ENCODE measurements around the gene FAM171A1.

Gene FAM171A1

GRCh38 chr10:15255961-15256360, 115.1 kb downstream of the FAM171A1 start:
- WGBS = 58% methylated on average over 6 of the region's 6 CpGs
- Histone ChIP-seq H3K9ac (ENCODE audit: low read depth, low read length) (no peak overlapping the region), H3K9me3 (ENCODE audit: insufficient read depth, low read depth, low read length) (no peaks in the 10 kb centered on the region), H3K27me3 (ENCODE audit: insufficient read depth, low read length) (no peaks in the 10 kb centered on the region), H3K4me1 (ENCODE audit: insufficient read depth, low read length) (peaks cover 16% of the 10 kb centered on the region), H3K27ac (ENCODE audit: low read depth, low read length) (no peak overlapping the region), H3K36me3 (ENCODE audit: insufficient read depth, low read length) (no peaks in the 10 kb centered on the region), H3K4me3 (ENCODE audit: low read length) (no peak overlapping the region)

- H3K4me3 ChIP-seq (ENCODE audit: low read length) = no peak overlapping the region
Measured at GRCh38 chr10:15254808-15255648, 116.1 kb downstream of the FAM171A1 start.

GRCh38 chr10:15253951-15254807, 116.9 kb downstream of the FAM171A1 start:
- no peaks in the 10 kb centered on the region for H3K9me3 ChIP-seq (ENCODE audit: insufficient read depth, low read depth, low read length)
- H3K27ac ChIP-seq (ENCODE audit: low read depth, low read length) = peak overlapping the region; percentile 38; the same call in 1 of the 2 replicates
- no peaks in the 10 kb centered on the region for H3K36me3 ChIP-seq (ENCODE audit: insufficient read depth, low read length)
- H3K4me1 ChIP-seq (ENCODE audit: insufficient read depth, low read length) = peaks cover 16% of the 10 kb centered on the region
- no peaks in the 10 kb centered on the region for H3K27me3 ChIP-seq (ENCODE audit: insufficient read depth, low read length)
- no peak overlapping the region for H3K4me3 ChIP-seq (ENCODE audit: low read length)
- WGBS = 66% methylated on average over 13 of the region's 16 CpGs
- H3K9ac ChIP-seq (ENCODE audit: low read depth, low read length) = no peak overlapping the region

More at GRCh38 chr10:15254808-15255648, 116.1 kb downstream of the FAM171A1 start:
- Histone ChIP-seq H3K9me3 (ENCODE audit: insufficient read depth, low read depth, low read length) (no peaks in the 10 kb centered on the region), H3K27me3 (ENCODE audit: insufficient read depth, low read length) (no peaks in the 10 kb centered on the region), H3K27ac (ENCODE audit: low read depth, low read length) (peak overlapping the region; percentile 38; the same call in 1 of the 2 replicates), H3K4me1 (ENCODE audit: insufficient read depth, low read length) (peaks cover 16% of the 10 kb centered on the region), H3K9ac (ENCODE audit: low read depth, low read length) (no peak overlapping the region), H3K36me3 (ENCODE audit: insufficient read depth, low read length) (no peaks in the 10 kb centered on the region)
- 37% methylated on average over 9 of the region's 10 CpGs for WGBS

GRCh38 chr10:15252396-15252795, 118.7 kb downstream of the FAM171A1 start:
- H3K4me1 ChIP-seq (ENCODE audit: insufficient read depth, low read length) = peaks cover 16% of the 10 kb centered on the region
- H3K27me3 ChIP-seq (ENCODE audit: insufficient read depth, low read length) = no peaks in the 10 kb centered on the region
- H3K4me3 ChIP-seq (ENCODE audit: low read length) = no peak overlapping the region
- no peak overlapping the region for H3K27ac ChIP-seq (ENCODE audit: low read depth, low read length)
- no peak overlapping the region for H3K9ac ChIP-seq (ENCODE audit: low read depth, low read length)
- no peaks in the 10 kb centered on the region for H3K9me3 ChIP-seq (ENCODE audit: insufficient read depth, low read depth, low read length)
- H3K36me3 ChIP-seq (ENCODE audit: insufficient read depth, low read length) = no peaks in the 10 kb centered on the region; the same call in 1 of the 2 replicates
- WGBS = 94% methylated on average over 11 of the region's 11 CpGs

GRCh38 chr10:15251791-15252380, 119.2 kb downstream of the FAM171A1 start:
- Histone ChIP-seq H3K9me3 (ENCODE audit: insufficient read depth, low read depth, low read length) (no peaks in the 10 kb centered on the region), H3K27me3 (ENCODE audit: insufficient read depth, low read length) (no peaks in the 10 kb centered on the region), H3K4me1 (ENCODE audit: insufficient read depth, low read length) (peaks cover 16% of the 10 kb centered on the region), H3K36me3 (ENCODE audit: insufficient read depth, low read length) (no peaks in the 10 kb centered on the region; the same call in 1 of the 2 replicates), H3K9ac (ENCODE audit: low read depth, low read length) (no peak overlapping the region), H3K4me3 (ENCODE audit: low read length) (no peak overlapping the region), H3K27ac (ENCODE audit: low read depth, low read length) (no peak overlapping the region)
- WGBS = 92% methylated on average over 11 of the region's 11 CpGs

GRCh38 chr10:15245530-15245929, 125.6 kb downstream of the FAM171A1 start:
- no peaks in the 10 kb centered on the region for H3K27me3 ChIP-seq (ENCODE audit: insufficient read depth, low read length)
- no peak overlapping the region for H3K27ac ChIP-seq (ENCODE audit: low read depth, low read length)
- 81% methylated on average over 3 of the region's 3 CpGs for WGBS
- no peaks in the 10 kb centered on the region for H3K4me1 ChIP-seq (ENCODE audit: insufficient read depth, low read length)
- no peaks in the 10 kb centered on the region; the same call in 1 of the 2 replicates for H3K36me3 ChIP-seq (ENCODE audit: insufficient read depth, low read length)
- H3K9ac ChIP-seq (ENCODE audit: low read depth, low read length) = no peak overlapping the region
- no peaks in the 10 kb centered on the region for H3K9me3 ChIP-seq (ENCODE audit: insufficient read depth, low read depth, low read length)
- no peak overlapping the region for H3K4me3 ChIP-seq (ENCODE audit: low read length)

- Histone ChIP-seq H3K9me3 (ENCODE audit: insufficient read depth, low read depth, low read length) (no peaks in the 10 kb centered on the region), H3K27ac (ENCODE audit: low read depth, low read length) (no peak overlapping the region), H3K4me1 (ENCODE audit: insufficient read depth, low read length) (no peaks in the 10 kb centered on the region), H3K36me3 (ENCODE audit: insufficient read depth, low read length) (no peaks in the 10 kb centered on the region; the same call in 1 of the 2 replicates), H3K4me3 (ENCODE audit: low read length) (no peak overlapping the region), H3K27me3 (ENCODE audit: insufficient read depth, low read length) (no peaks in the 10 kb centered on the region), H3K9ac (ENCODE audit: low read depth, low read length) (no peak overlapping the region)
- 96% methylated on average over 12 of the region's 12 CpGs for WGBS
Measured at GRCh38 chr10:15244635-15245197, 126.4 kb downstream of the FAM171A1 start.

- H3K27me3 ChIP-seq (ENCODE audit: insufficient read depth, low read length) = no peaks in the 10 kb centered on the region
- 93% methylated on average over 12 of the region's 12 CpGs for WGBS
- H3K4me3 ChIP-seq (ENCODE audit: low read length) = no peak overlapping the region
- no peak overlapping the region for H3K9ac ChIP-seq (ENCODE audit: low read depth, low read length)
- H3K4me1 ChIP-seq (ENCODE audit: insufficient read depth, low read length) = no peaks in the 10 kb centered on the region
- H3K27ac ChIP-seq (ENCODE audit: low read depth, low read length) = no peak overlapping the region
- no peaks in the 10 kb centered on the region for H3K36me3 ChIP-seq (ENCODE audit: insufficient read depth, low read length)
- H3K9me3 ChIP-seq (ENCODE audit: insufficient read depth, low read depth, low read length) = no peaks in the 10 kb centered on the region
Measured at GRCh38 chr10:15242261-15242840, 128.7 kb downstream of the FAM171A1 start.

GRCh38 chr10:15241306-15241705, 129.8 kb downstream of the FAM171A1 start:
- Histone ChIP-seq H3K4me1 (ENCODE audit: insufficient read depth, low read length) (no peaks in the 10 kb centered on the region), H3K9ac (ENCODE audit: low read depth, low read length) (no peak overlapping the region), H3K36me3 (ENCODE audit: insufficient read depth, low read length) (no peaks in the 10 kb centered on the region), H3K4me3 (ENCODE audit: low read length) (no peak overlapping the region), H3K9me3 (ENCODE audit: insufficient read depth, low read depth, low read length) (no peaks in the 10 kb centered on the region), H3K27ac (ENCODE audit: low read depth, low read length) (no peak overlapping the region), H3K27me3 (ENCODE audit: insufficient read depth, low read length) (no peaks in the 10 kb centered on the region)
- 98% methylated on average over 3 of the region's 4 CpGs for WGBS

- Histone ChIP-seq H3K27ac (ENCODE audit: low read depth, low read length) (no peak overlapping the region), H3K4me3 (ENCODE audit: low read length) (no peak overlapping the region), H3K4me1 (ENCODE audit: insufficient read depth, low read length) (no peaks in the 10 kb centered on the region), H3K36me3 (ENCODE audit: insufficient read depth, low read length) (no peaks in the 10 kb centered on the region), H3K27me3 (ENCODE audit: insufficient read depth, low read length) (no peaks in the 10 kb centered on the region), H3K9ac (ENCODE audit: low read depth, low read length) (no peak overlapping the region), H3K9me3 (ENCODE audit: insufficient read depth, low read depth, low read length) (no peaks in the 10 kb centered on the region)
- WGBS = 96% methylated on average over 12 of the region's 12 CpGs
Measured at GRCh38 chr10:15238555-15239335, 132.3 kb downstream of the FAM171A1 start.

Data from HUES64 (cell line).